ENCODE results near the gene SLC8A1. TPM values are rescaled to one million over a fixed set of nuclear protein-coding genes. Genes with fewer than 3 reads are reported as not detected.

The SLC8A1 gene
- total and polyA plus RNA-seq, 7 donors, result 0.20 to 4.9 (median 2.3) TPM

DNA sequence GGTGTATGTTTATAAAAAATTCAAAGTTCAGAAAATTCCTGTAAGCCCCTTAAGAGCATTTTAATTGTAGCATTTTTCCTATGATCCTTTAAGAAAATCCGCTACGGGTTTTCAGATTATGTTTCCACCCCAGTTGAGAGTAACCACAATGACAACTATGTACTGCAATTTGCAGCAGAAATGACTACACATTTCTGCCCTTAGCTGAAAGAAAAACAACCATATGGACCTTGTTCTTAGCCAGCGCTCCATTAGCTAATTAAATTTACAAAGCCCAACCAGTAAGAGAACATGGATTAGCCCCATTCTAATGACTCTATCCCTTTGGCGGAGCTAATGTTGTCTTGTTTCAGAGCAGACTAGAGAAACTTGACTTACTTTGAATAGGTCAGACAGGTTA is 247.6 kb downstream of the SLC8A1 start:
- no peaks in the 10 kb centered on the region for H3K4me1 ChIP-seq
- H3K36me3 ChIP-seq (ENCODE audit: insufficient read depth in 1 of 2, low read depth in 1 of 2), result no peaks in the 10 kb centered on the region
- intact Hi-C loops (cut with DNase I), result no loop called here
- H3K27ac ChIP-seq, result no peak overlapping the region
- TF ChIP-seq, protein P1, sequence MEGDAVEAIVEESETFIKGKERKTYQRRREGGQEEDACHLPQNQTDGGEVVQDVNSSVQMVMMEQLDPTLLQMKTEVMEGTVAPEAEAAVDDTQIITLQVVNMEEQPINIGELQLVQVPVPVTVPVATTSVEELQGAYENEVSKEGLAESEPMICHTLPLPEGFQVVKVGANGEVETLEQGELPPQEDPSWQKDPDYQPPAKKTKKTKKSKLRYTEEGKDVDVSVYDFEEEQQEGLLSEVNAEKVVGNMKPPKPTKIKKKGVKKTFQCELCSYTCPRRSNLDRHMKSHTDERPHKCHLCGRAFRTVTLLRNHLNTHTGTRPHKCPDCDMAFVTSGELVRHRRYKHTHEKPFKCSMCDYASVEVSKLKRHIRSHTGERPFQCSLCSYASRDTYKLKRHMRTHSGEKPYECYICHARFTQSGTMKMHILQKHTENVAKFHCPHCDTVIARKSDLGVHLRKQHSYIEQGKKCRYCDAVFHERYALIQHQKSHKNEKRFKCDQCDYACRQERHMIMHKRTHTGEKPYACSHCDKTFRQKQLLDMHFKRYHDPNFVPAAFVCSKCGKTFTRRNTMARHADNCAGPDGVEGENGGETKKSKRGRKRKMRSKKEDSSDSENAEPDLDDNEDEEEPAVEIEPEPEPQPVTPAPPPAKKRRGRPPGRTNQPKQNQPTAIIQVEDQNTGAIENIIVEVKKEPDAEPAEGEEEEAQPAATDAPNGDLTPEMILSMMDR (IDR thresholded peaks at IDR 0.05), result no peak
- WGBS, 3 donors, result 94 to 97% (median 96%) methylated on average over 4 of the region's 4 CpGs
- H3K4me3 ChIP-seq, result no peak overlapping the region
- H3K9me3 ChIP-seq, result no peaks in the 10 kb centered on the region
- no peak for ATAC-seq
- H3K27me3 ChIP-seq (ENCODE audit: insufficient read depth in 3 of 3, low read length in 2 of 3), result no peaks in the 10 kb centered on the region
- no peak for DNase-seq

GRCh38 chr2:40202798-40203400 is 249.0 kb downstream of the SLC8A1 start:
- ATAC-seq, result no peak
- Histone ChIP-seq H3K27me3 (ENCODE audit: insufficient read depth in 3 of 3, low read length in 2 of 3) (no peaks in the 10 kb centered on the region), H3K27ac (no peak overlapping the region)

GRCh38 chr2:40201425-40201824 is 250.5 kb downstream of the SLC8A1 start:
- ATAC-seq (no peak), DNase-seq (no peak)
- Histone ChIP-seq H3K4me1 (no peaks in the 10 kb centered on the region), H3K27ac (no peak overlapping the region), H3K4me3 (no peak overlapping the region), H3K36me3 (ENCODE audit: insufficient read depth in 1 of 2, low read depth in 1 of 2) (no peaks in the 10 kb centered on the region), H3K9me3 (no peaks in the 10 kb centered on the region), H3K27me3 (ENCODE audit: insufficient read depth in 3 of 3, low read length in 2 of 3) (no peaks in the 10 kb centered on the region)
- TF ChIP-seq, protein P1 (IDR thresholded peaks at IDR 0.05), result no peak
- intact Hi-C loops (cut with DNase I), result no loop called here

More at GRCh38 chr2:40202798-40203400, 249.0 kb downstream of the SLC8A1 start:
- TF ChIP-seq, protein P1 (IDR thresholded peaks at IDR 0.05), result no peak
- Histone ChIP-seq H3K4me3 (no peak overlapping the region), H3K9me3 (no peaks in the 10 kb centered on the region), H3K4me1 (no peaks in the 10 kb centered on the region), H3K36me3 (ENCODE audit: insufficient read depth in 1 of 2, low read depth in 1 of 2) (no peaks in the 10 kb centered on the region)
- DNase-seq, result no peak
- WGBS, 3 donors, result 13 to 23% (median 19%) methylated on average over 1 of the region's 1 CpG
- intact Hi-C loops (cut with DNase I), result no loop called here

DNA sequence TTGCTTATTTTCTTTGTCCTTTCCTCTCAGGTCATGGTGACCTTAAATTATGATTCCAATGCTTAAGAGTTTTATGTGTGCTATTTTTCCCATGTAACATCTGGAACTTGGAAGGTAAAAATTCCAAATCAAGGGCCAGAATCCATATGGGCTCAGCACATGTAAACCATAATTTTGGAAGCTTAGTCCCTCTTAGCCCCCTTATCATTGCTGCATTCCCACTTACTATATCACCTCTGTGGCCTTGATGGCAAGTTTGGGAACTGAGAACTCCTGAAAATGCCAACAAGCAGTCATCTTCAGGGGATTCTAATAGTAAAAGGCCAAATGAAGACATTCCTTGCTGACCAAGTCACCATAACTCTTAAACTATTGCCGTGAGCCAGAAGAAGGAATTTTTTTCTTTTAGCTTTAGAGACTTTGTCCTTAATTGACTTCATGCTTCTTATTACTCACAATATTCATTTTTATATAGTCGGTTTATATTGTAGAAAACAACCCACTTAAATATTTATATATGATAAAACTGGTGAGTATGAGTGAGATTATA is 251.4 kb downstream of the SLC8A1 start:
- ATAC-seq, result no peak
- DNase-seq, result no peak
- Histone ChIP-seq H3K4me1 (no peaks in the 10 kb centered on the region), H3K27me3 (ENCODE audit: insufficient read depth in 3 of 3, low read length in 2 of 3) (no peaks in the 10 kb centered on the region), H3K9me3 (no peaks in the 10 kb centered on the region), H3K4me3 (no peak overlapping the region), H3K27ac (no peak overlapping the region), H3K36me3 (ENCODE audit: insufficient read depth in 1 of 2, low read depth in 1 of 2) (no peaks in the 10 kb centered on the region)
- intact Hi-C loops (cut with DNase I), result no loop called here
- WGBS, 3 donors, result 69 to 70% (median 69%) methylated on average over 2 of the region's 2 CpGs
- TF ChIP-seq, protein P1 (IDR thresholded peaks at IDR 0.05), result no peak

- Histone ChIP-seq H3K4me1 (no peaks in the 10 kb centered on the region), H3K27ac (no peak overlapping the region), H3K4me3 (no peak overlapping the region), H3K9me3 (no peaks in the 10 kb centered on the region), H3K27me3 (ENCODE audit: insufficient read depth in 3 of 3, low read length in 2 of 3) (no peaks in the 10 kb centered on the region), H3K36me3 (ENCODE audit: insufficient read depth in 1 of 2, low read depth in 1 of 2) (no peaks in the 10 kb centered on the region)
- TF ChIP-seq, protein P1 (IDR thresholded peaks at IDR 0.05), result no peak
- DNase-seq (no peak), ATAC-seq (no peak)
- intact Hi-C loops (cut with DNase I), result no loop called here
These were observed 252.1 kb downstream of the SLC8A1 start for GRCh38 chr2:40199771-40200170.

Measured in psoas muscle (tissue), 8 donors.